Stimulated activated CD8-positive, alpha-beta memory T cell treated with anti-CD3 and anti-CD28 coated beads, Interleukin-12 subunit alpha, Interleukin-12 subunit beta, amount 100 ng/mL, for 4 hours (primary cell): ENCODE measurements around the gene PYGO1.
A peak's percentile ranks its signal among the peaks of the same experiment; 100 is the strongest.
"Not testable (repeated sequence)": the region's sequence is repeated elsewhere in the genome, so short reads cannot be mapped to it uniquely, and the experiment has no call there.

ENCODE experiments used
- DNase-seq: peaks from one replicate; pipeline ENCODE4 v3.0.0-alpha.2; 2020; ENCODE audit warnings: low read depth

PYGO1 gene

GRCh38 chr15:55588070-55588814 lies at the start of gene PYGO1:
Gene PYGO1 (minus strand): TSS chr15:55588345. CDS start chr15:55587883, 462 bp downstream.
- DNase-seq: peak; percentile 18

GRCh38 chr15:55637086-55637485 lies 48.9 kb upstream of the PYGO1 start:
- no peak for DNase-seq

- DNase-seq: no peak
Measured at GRCh38 chr15:55633731-55634130, 45.6 kb upstream of the PYGO1 start.

- no peak for DNase-seq
Measured at GRCh38 chr15:55632434-55632833, 44.3 kb upstream of the PYGO1 start.

- no peak for DNase-seq
Measured at GRCh38 chr15:55630858-55631257, 42.7 kb upstream of the PYGO1 start.

GRCh38 chr15:55628369-55628730 lies 40.2 kb upstream of the PYGO1 start:
- no peak for DNase-seq

GRCh38 chr15:55627730-55628368 lies 39.7 kb upstream of the PYGO1 start:
- no peak for DNase-seq

- no peak for DNase-seq
Measured at GRCh38 chr15:55619783-55620182, 31.6 kb upstream of the PYGO1 start.

- no peak for DNase-seq
Measured at GRCh38 chr15:55618387-55618786, 30.2 kb upstream of the PYGO1 start.

- no peak for DNase-seq
Measured at GRCh38 chr15:55615445-55615844, 27.3 kb upstream of the PYGO1 start.

GRCh38 chr15:55613727-55614126 lies 25.6 kb upstream of the PYGO1 start:
- no peak for DNase-seq

GRCh38 chr15:55606214-55606613 lies 18.1 kb upstream of the PYGO1 start:
- no peak for DNase-seq

GRCh38 chr15:55601374-55601773 lies 13.2 kb upstream of the PYGO1 start:
- no peak for DNase-seq

- no peak for DNase-seq
Measured at GRCh38 chr15:55599439-55599838, 11.3 kb upstream of the PYGO1 start.

GRCh38 chr15:55593019-55593418 lies 4.9 kb upstream of the PYGO1 start:
- not testable (repeated sequence) for DNase-seq

GRCh38 chr15:55590788-55591187 lies 2.6 kb upstream of the PYGO1 start:
- DNase-seq: no peak

GRCh38 chr15:55589287-55589686 lies 1.1 kb upstream of the PYGO1 start:
- no peak for DNase-seq

GRCh38 chr15:55588815-55589115 lies 620 bp upstream of the PYGO1 start:
- no peak for DNase-seq

- no peak for DNase-seq
Measured at GRCh38 chr15:55587321-55588069, 650 bp downstream of the PYGO1 start.

- DNase-seq: no peak
Measured at GRCh38 chr15:55586808-55587207, 1.3 kb downstream of the PYGO1 start.

- no peak for DNase-seq
Measured at GRCh38 chr15:55576943-55577342, 11.2 kb downstream of the PYGO1 start.

GRCh38 chr15:55574096-55574495 lies 14.0 kb downstream of the PYGO1 start:
- no peak for DNase-seq

- no peak for DNase-seq
Measured at GRCh38 chr15:55573224-55573623, 14.9 kb downstream of the PYGO1 start.
